GM12874 (cell line): Measurements from ENCODE around the gene GREM2.

ENCODE experiments used
- CTCF ChIP-seq: IDR thresholded peaks from 2 replicates; pipeline ENCODE4 v1.5.1; 2011; ENCODE audit warnings: low read depth, mild to moderate bottlenecking, control low read depth, low read length, moderate library complexity; ENCODE audit not compliant: insufficient read depth

The GREM2 gene

GRCh38 chr1:240475832-240476231, 136.1 kb downstream of the GREM2 start:
- no peak for TF ChIP-seq CTCF

- no peak for TF ChIP-seq CTCF
These were observed 137.8 kb downstream of the GREM2 start for GRCh38 chr1:240474133-240474614.

- no peak for TF ChIP-seq CTCF
These were observed 143.3 kb downstream of the GREM2 start for GRCh38 chr1:240468656-240469055.

- no peak for TF ChIP-seq CTCF
These were observed 144.1 kb downstream of the GREM2 start for GRCh38 chr1:240467895-240468294.

- no peak for TF ChIP-seq CTCF
These were observed 145.4 kb downstream of the GREM2 start for GRCh38 chr1:240466509-240466908.

- no peak for TF ChIP-seq CTCF
These were observed 146.4 kb downstream of the GREM2 start for GRCh38 chr1:240465531-240465940.

GRCh38 chr1:240464099-240464498, 147.9 kb downstream of the GREM2 start:
- TF ChIP-seq CTCF: no peak
